GM19372 (cell line): Measurements from ENCODE around the gene WIZ.

ENCODE experiments used
- ATAC-seq: cut with Tn5 transposase; IDR thresholded peaks from one replicate; pipeline ENCODE4 v1.9.1; 2021; ENCODE audit warnings: mild to moderate bottlenecking, low read depth, moderate library complexity; ENCODE audit not compliant: unreplicated experiment

WIZ gene

DNA sequence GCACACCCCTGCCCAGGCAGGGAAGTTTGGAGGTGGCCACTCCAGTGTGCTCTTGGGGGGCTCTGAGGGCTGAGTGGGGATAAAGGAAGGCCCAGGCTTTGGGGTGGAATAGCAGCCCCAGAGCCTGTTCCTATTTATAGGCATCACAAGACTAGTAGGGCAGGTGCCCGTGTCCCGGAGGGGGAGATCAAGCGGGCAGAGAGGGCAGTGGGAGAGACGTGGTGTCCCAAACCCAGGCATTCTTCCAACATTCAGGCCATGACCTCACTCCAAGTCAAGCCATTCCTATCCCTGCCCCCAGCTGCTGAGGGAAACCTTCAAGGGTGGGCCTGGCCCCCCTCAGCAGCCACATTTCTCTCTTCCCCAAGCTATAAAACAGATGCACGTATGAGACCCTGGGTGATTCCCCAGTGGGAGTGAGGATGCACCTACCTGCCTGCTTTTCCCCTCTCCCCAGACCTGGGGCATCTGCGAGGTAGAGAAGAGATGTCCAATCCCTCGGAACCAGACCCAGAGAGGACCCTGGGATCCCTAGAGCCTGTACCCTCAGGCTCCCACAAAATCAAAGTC is 3.9 kb downstream of the WIZ start:
- no peak for ATAC-seq

DNA sequence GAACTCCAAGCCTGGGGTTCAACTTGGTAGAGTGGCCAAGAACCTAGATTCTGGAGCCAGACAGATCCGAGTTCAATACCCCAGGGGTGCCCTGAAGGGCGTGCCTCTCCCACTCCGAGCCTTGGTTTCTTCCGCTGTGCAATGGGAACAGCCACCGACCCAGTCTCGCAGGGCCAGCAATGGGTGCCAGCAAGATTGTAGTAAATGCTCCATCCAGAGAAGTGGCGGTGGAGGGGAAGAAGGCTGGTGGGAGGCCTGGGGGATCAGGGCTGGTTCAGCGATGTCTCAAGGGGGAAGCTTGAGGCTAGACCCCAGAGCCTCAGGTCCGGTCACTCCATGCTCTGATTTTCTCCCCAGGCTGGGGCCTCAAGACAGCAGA is 4.5 kb downstream of the WIZ start:
- no peak for ATAC-seq

DNA sequence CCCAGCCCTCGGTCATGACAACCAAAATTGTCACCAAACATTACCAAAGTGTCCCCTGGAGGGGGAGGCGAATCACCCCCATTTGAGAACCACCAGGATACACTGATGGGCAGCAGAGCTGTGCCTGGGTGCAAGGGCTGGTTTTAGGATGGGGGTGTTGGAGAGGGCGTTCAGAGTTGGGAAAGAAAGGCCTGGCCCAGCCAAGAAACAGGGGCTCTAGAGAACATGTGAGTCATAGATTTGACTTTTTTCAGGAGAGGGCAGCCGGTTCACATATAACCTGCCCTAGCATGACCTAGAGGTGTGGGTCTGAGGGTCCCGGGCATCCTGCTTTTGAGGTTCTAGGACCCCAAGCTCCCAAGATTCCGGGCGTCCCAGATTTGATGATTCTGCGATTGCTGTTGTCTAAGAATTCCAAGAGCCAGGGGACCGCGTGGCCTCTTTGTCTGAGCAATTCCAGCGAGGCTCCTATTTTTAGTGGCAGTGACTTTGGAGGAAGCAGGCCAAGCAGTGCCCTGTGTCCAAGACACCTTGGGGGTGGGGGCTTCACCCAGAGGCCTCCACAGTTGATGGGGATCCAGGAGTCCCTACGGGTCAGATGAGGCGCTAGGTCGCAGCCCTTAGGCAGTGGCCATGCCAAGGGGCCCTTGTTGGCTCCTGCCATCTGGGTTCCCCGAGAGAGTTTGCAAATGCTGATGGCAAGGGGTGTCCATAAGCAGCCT is 5.1 kb downstream of the WIZ start:
- no peak for ATAC-seq

DNA sequence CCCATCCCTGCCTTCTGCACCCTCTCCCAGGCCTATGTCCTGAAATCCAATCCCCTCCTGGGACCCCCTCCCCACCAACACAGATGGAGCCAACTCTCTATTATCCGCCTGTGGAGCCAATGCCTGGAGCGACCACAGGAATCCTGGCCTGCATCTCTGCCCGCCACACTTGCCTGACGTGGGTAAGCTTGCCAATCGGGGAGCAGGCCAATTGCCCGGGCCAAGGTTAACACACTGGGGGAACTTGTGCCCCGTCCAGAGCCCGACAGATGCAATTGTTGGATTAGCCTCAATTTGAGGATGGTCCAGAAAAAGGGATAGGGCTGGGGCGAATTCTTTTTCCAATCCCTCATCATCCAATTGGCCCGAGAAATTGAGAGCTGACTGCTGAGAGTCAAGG is 5.9 kb downstream of the WIZ start:
- no peak for ATAC-seq

DNA sequence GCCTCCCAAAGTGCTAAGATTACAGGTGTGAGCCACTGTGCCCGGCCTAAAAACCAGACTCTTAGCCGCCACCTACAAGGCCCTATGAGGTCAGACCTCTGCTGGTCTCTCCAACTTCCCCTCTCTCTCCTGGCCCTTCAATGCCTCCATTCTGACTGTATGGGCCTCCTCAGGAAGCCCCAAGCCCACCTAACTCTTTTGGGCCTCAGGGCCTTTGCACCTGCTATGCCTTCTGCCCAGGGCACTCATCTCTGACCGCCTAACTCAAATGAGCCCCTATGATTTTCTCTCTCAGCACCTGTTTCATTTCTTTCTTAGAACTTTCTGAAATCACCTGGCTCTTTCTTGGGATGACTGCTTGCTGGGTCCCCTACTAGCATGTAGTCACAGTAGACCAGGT is 6.4 kb downstream of the WIZ start:
- ATAC-seq = no peak

DNA sequence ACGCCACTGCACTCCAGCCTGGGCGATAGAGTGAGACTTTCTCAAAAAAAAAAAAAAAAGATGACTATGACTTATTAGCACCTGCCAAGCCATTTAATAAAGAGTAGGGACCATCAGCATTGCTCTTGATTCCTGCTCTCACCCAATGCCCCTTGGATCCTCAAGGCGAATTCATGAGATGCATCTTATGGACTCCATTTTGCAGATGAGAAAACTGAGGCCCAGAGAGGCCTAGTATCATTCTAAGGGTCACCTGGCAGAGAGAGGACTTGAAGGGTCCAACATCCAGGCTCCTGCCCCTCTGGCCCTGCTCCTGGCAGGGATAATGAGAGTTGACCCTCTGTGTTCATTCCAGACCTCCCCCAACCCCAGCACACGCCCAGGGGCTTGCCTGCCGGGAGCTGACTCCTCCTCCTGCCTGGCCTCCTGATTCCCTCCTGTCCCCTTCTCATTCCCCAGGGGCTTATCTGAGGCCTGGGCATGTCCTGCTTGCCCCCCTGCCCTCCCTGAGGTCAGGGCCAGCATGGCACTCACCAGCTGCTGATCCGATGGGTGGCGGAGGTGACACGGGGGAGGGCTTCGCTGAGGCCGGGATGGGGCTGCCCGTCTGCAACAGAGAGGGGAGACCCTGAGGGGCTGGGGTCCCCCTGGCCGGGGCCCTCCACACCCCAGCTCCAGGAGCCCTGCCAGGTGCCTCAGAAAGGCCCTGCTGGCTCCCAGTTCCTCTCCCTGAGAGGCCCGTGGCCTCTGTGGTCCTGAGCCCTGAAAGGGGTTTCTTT is 7.4 kb downstream of the WIZ start:
- no peak for ATAC-seq

DNA sequence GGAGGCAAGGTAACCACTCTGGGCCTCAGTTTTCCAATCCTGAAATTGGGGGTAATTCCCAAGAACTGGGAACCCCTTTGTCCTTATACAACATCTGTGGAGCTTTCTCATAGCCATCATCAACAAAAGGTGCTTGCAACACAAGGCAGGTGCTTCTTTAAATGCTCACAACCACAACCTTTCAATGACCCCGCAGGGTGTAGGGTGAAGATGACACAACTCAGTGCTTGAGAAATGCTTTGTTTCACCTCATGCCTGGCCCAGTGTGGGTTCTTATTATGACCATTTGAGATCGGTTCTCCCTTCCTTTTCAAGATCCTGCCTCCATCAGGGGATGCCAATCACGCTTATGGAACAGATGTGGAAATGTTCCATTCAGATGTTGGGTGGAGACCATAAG is 8.4 kb downstream of the WIZ start:
- no peak for ATAC-seq

DNA sequence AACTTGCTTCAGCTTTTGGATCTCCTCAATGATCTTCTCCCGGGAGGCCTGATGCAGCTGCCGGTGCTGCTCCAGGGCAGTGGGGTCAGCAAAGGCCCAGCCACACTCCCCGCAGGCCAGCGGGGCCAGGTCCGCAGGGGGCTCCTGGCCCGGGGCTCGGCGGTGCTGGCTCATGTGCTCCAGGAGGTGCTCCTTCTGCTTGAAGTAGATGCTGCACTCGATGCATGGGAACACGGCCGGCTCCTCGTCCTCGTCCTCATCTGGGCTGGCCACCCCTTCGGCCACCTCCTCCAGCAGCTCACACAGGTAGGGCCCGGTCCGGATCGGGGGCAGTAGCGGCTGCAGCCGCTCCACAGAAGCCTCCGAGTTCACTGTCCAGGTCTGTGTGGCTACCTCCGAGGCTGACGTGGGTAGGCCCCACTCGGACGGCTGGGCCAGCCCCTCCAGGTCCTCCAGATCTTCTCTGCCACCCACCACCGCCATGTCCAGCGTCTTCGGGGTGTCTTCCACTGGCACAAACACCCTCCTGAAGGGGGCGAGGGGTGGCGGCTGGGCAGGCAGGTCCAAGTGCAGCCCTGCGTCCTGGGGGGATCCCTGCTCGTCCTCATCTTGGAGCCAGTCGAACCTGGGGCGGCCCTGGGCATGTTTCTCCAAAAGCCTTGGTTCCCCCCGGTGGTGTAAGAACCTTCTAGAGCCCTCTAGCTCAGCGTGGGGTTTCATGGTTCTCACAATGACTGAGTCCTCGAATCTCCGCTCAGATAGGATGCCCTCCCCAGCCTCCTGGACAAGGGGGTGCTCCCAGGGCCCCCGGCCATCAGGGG is 9.7 kb downstream of the WIZ start:
- ATAC-seq = no peak

DNA sequence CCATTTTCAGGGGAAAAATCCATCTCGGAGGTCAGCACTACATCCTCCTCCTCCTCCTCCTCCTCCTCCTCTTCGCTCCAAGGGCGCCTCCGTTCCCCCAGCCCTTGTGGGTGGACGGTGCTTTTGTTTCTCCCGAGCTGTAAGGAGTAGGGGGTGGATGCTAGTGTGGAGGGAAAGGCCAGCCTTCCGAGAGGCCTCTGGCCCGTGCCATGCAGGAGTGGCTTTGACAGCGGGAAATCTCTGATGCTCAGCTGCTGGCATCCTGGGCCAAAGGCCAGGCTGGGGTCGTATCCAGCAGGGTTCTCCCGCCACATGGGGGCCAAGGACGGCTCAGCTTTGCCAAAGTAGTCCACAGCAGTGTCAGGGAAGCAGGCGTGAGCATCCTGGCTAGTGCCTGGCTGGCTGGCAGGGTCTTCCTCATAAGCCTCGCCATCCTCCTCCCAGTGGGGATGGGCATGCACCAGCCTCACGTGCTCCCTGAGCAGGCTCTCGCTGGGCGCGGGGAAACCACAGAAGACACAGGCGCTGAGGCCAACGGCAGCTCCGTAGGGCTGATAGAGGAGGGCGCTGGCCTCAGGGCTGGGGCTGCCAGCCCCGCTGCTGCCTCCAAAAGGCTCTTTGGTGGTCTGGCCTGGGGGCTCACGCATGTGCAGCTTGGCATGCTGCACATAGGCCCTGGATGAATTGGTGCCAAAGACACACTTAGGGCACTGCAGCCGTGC is 10.5 kb downstream of the WIZ start:
- no peak for ATAC-seq

DNA sequence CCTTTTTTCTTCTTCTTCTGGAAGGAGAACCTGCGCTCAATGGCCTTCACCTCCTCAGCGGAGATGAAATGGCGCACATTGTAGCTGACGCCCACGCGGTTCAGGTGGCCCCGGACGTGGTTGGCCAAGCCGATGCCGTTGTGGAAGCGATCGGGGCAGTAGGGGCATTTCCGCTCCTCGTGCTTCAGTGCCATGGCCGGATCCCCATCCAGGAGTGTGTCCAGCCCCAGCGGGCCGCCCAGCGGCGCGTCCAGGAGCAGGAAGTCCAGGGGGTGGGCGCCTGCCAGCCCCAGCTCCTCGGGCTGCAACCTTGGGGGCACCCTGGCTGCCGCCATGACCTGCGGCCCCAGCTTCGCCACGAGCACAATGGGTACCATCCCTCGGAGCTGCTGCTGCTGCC is 11.2 kb downstream of the WIZ start:
- no peak for ATAC-seq

DNA sequence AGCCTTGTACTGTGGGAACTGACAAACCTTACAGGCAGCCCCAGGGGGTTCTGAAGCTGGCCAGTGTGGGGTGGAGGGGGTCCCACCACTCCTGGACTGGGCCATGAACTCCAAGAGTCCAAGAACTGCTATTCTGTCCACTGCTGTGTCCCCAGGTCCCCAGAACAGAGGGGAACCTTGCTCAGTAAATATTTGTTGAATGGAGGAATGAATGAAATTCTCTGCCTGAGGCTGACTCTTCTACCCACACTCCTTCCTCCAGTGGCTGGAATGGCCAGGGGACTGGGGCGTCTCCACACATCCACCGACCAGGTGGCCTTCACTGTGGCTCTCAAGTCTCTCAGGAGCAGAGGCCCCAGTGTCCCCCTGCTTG is 11.6 kb downstream of the WIZ start:
- no peak for ATAC-seq

DNA sequence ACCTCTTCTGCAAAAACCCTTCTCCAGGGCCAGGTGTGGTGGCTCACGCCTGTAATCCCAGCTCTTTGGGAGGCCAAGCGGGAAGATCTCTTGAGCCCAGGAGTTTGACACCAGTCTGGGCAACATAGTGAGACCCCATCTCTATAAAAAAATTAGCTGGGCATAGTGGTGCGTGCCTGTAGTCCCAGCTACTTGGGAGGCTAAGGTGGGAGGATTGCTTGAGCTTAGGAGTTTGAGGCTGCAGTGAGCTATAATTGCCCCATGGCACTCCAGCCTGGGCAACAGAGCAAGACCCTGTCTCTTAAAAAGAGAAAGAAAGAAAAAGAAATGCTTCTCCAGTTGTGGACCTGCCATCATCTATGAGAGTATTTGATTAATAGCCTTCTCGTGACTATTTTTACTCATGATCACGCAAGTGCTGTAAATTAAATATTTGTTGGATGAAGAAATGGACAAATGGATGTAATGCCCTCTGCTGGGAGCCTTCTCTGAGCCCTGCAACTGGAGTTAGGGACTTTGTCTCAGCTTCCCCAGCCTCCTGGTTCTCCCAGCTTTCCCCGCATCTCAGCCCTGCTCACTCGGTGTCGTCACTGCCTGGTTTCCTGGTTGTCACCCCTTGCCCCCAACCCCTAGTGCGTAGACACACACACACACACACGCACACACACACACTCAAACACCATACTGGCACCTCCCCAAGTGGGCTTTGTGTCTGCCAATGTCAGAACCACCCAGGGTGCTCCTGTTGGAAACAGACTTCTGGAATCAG is 12.2 kb downstream of the WIZ start:
- no peak for ATAC-seq

DNA sequence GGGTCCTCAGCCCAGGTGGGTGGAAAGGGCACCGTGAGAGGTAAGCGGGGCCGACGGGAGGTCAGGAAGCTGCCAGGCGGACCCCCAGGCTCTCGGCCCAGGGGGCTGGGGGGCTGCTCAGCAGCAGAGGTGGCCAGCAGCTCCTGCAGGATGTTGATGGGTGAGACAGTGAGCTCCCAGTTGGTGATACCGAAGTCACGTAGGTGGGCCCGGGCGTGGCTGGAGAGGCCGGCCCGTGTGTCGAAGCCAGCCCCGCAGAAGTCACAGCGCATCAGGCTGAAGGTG is 13.0 kb downstream of the WIZ start:
- ATAC-seq = no peak

DNA sequence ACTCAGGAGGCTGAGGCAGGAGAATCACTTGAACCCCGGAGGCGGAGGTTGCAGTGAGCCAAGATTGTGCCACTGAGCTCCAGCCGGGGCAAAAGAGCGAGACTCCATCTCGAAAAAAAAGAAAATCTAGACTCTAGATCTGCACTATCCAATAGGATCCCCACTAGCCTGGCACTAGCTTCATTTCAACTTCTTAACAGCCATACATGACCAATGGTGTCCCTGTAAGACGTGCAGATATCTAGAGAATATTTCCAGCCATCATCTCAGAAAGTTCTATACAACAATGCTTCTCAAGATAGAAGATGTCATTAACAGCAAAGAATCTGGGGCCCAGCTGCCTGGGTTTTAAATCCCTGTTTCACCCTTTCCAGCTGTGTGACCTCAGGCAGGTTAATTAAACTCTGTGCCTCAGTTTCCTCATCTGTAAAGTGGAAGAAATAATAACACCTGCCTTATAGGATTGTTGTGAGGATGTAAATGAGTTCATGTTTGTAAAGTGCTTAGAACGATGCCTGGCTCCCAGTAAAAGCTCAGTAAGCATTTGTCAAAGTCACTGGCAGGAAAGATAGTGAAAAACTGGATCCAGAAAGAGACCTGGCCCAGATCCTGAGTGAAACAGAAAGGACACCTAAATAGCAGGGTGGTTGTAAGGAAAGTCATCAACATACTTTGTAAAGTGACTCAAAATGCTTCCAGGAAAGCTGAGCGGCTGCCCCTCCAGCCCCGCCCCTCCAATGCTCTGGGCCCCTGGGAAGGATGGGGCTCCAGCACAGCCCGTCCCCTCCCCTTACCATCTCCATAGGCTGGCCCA is 13.5 kb downstream of the WIZ start:
- no peak for ATAC-seq

DNA sequence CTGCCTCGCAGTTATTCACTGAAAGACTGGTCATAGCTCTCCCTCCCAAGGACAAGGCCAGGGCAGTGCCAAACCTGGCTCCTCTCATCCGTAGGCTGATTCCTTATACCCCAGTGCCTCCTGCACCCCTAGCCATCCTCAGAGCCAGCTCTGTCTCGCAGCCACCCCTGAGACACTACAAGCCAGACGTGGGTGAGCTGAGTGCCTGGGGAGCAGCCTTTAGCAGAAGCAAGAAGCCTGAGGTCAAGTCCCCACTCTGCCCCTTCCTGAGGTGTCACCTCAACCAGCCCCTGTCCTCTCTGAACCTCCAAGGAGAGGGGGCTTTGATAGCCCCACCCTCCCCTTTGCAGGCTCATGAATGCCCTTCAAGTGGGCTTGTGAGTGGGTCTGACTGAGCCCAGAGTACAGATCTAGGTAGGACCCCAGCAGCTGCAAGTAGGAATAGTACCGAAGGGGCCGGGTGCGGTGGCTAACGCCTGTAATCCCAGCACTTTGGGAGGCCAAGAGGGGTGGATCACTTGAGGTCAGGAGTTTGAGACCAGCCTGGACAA is 16.2 kb downstream of the WIZ start:
- ATAC-seq = no peak

DNA sequence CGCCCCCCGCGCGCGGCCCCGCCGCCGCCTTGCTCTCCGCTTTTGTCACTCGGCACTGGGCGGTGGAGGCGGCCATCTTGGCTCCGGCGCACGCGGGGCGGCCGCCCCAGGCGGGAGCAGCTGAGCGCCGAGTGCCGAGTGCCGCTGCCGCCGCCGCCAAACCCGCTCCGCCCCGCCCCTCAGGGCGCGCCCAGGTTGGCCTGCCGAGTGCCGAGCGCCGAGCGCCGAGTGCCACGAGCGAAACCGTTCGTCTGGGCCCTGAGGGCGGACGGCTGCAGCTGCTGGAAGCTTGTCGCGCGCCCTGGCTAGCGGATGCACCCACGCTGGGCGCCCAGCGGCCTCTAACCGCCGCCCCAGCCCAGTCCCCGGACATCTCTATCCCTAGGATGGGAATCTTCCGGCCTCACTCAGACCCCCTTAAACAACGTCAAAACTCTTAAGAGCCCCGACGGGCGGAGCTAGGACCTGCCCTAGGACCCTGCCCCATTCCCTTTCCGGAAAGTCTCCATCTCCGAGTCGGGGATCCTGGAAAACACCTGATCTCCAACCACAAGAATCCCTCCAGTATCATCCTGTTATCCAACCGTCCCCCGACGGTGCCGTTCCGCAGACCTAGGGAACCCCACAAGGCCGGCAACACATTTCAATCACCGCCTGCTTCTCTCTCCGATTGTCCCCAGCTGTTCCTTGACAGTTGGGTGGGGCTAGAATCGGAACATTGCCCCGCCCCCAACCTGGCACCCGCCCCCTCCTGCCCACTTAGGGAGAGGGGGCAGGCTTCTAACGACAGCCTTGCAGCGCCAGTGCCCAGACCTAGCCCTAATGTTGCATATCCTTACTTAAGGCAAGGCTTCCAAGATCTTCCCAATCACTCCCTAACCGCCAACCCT is 16.9 kb downstream of the WIZ start:
- ATAC-seq = peak; percentile 63

DNA sequence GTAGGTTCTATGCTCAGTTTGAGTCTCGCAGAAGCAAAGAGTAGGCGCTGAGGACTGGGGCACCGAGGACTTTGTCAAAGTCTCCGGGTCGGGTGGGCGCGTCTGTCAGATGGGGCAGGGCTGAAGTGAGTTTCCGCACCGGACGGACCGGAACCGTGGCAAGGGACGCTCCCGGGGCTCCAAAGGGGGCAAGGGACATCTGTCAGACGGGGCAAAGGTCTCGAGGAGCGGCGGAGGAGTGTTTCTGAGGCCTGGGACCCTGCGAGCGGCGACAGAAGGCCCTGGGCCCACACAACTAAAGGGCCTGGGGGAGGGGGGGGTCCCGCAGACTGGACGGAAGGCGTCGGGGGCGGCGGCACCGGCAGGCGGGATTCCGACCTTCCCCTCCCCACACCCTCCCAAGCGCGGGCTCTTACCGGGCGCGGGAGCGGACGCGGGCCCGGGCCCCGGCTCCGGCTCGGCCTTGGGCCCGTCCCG is 17.7 kb downstream of the WIZ start:
- ATAC-seq = no peak
